ENCODE data around the gene SNX13.

The SNX13 gene

GRCh38 chr7:17930546-17930945 lies 9.7 kb downstream of the SNX13 start:
- no peaks in the 10 kb centered on the region for H3K36me3 ChIP-seq (ENCODE audit: control insufficient read depth in 4 of 4, insufficient read depth in 4 of 4, low read length in 3 of 4)
- H3K4me3 ChIP-seq (ENCODE audit: control insufficient read depth in 1 of 7, extremely low read depth in 1 of 7, insufficient read depth in 4 of 7, low read depth in 2 of 7, low read length in 6 of 7), result no peak overlapping the region
- no peak for DNase-seq
- CTCF ChIA-PET, result no interaction called here
- no peak overlapping the region for H3K27ac ChIP-seq (ENCODE audit: insufficient read depth in 1 of 2, low read depth in 1 of 2, low read length in 2 of 2, poor library complexity in 1 of 2, severe bottlenecking in 2 of 2)
- no peaks in the 10 kb centered on the region for H3K9me3 ChIP-seq (ENCODE audit: control extremely low read depth in 1 of 5, control insufficient read depth in 4 of 5, insufficient read depth in 2 of 5, low read depth in 1 of 5, low read length in 4 of 5)
- 100% methylated on average over 1 of the region's 2 CpGs for WGBS (ENCODE audit: insufficient coverage)
- H3K27me3 ChIP-seq (replicated peaks in 2 of 5; ENCODE audit: control insufficient read depth in 4 of 5, insufficient read depth in 5 of 5, low read length in 4 of 5), result peaks cover 0 to 2% (median 0%) of the 10 kb centered on the region in 5 experiments
- POLR2A ChIA-PET, result no interaction called here
- peaks cover 5 to 16% (median 11%) of the 10 kb centered on the region in 4 experiments for H3K4me1 ChIP-seq (ENCODE audit: control extremely low read depth in 1 of 4, control insufficient read depth in 4 of 4, insufficient read depth in 4 of 4, low read length in 3 of 4)

GRCh38 chr7:17929647-17930395 lies 10.5 kb downstream of the SNX13 start:
- peaks cover 5 to 12% (median 9%) of the 10 kb centered on the region in 4 experiments for H3K4me1 ChIP-seq (ENCODE audit: control extremely low read depth in 1 of 4, control insufficient read depth in 4 of 4, insufficient read depth in 4 of 4, low read length in 3 of 4)
- no peak overlapping the region for H3K4me3 ChIP-seq (ENCODE audit: control insufficient read depth in 1 of 7, extremely low read depth in 1 of 7, insufficient read depth in 4 of 7, low read depth in 2 of 7, low read length in 6 of 7)
- peaks cover 0 to 2% (median 0%) of the 10 kb centered on the region in 4 experiments for H3K36me3 ChIP-seq (ENCODE audit: control insufficient read depth in 4 of 4, insufficient read depth in 4 of 4, low read length in 3 of 4)
- H3K9me3 ChIP-seq (ENCODE audit: control extremely low read depth in 1 of 5, control insufficient read depth in 4 of 5, insufficient read depth in 2 of 5, low read depth in 1 of 5, low read length in 4 of 5), result no peaks in the 10 kb centered on the region
- CTCF ChIA-PET, result no interaction called here
- DNase-seq, result no peak
- H3K27ac ChIP-seq (ENCODE audit: insufficient read depth in 1 of 2, low read depth in 1 of 2, low read length in 2 of 2, poor library complexity in 1 of 2, severe bottlenecking in 2 of 2), result no peak overlapping the region
- no CpG with 5 or more reads among the region's 5 CpGs for WGBS (ENCODE audit: insufficient coverage)
- POLR2A ChIA-PET, result no interaction called here
- no peaks in the 10 kb centered on the region for H3K27me3 ChIP-seq (replicated peaks in 2 of 5; ENCODE audit: control insufficient read depth in 4 of 5, insufficient read depth in 5 of 5, low read length in 4 of 5)

GRCh38 chr7:17928055-17928454 lies 12.2 kb downstream of the SNX13 start:
- ChIA-PET CTCF (no interaction called here), POLR2A (no interaction called here)
- no CpG with 5 or more reads among the region's 1 CpG for WGBS (ENCODE audit: insufficient coverage)
- Histone ChIP-seq H3K27me3 (replicated peaks in 2 of 5; ENCODE audit: control insufficient read depth in 4 of 5, insufficient read depth in 5 of 5, low read length in 4 of 5) (no peaks in the 10 kb centered on the region), H3K4me1 (ENCODE audit: control extremely low read depth in 1 of 4, control insufficient read depth in 4 of 4, insufficient read depth in 4 of 4, low read length in 3 of 4) (no peaks in the 10 kb centered on the region), H3K36me3 (ENCODE audit: control insufficient read depth in 4 of 4, insufficient read depth in 4 of 4, low read length in 3 of 4) (peaks cover 0 to 2% (median 0%) of the 10 kb centered on the region in 4 experiments), H3K4me3 (ENCODE audit: control insufficient read depth in 1 of 7, extremely low read depth in 1 of 7, insufficient read depth in 4 of 7, low read depth in 2 of 7, low read length in 6 of 7) (no peak overlapping the region), H3K9me3 (ENCODE audit: control extremely low read depth in 1 of 5, control insufficient read depth in 4 of 5, insufficient read depth in 2 of 5, low read depth in 1 of 5, low read length in 4 of 5) (no peaks in the 10 kb centered on the region), H3K27ac (ENCODE audit: insufficient read depth in 1 of 2, low read depth in 1 of 2, low read length in 2 of 2, poor library complexity in 1 of 2, severe bottlenecking in 2 of 2) (no peak overlapping the region)
- no peak for DNase-seq

GRCh38 chr7:17921857-17922416 lies 18.4 kb downstream of the SNX13 start:
- no peaks in the 10 kb centered on the region for H3K27me3 ChIP-seq (replicated peaks in 2 of 5; ENCODE audit: control insufficient read depth in 4 of 5, insufficient read depth in 5 of 5, low read length in 4 of 5)
- no peak overlapping the region for H3K4me3 ChIP-seq (ENCODE audit: control insufficient read depth in 1 of 7, extremely low read depth in 1 of 7, insufficient read depth in 4 of 7, low read depth in 2 of 7, low read length in 6 of 7)
- 100% methylated on average over 1 of the region's 1 CpG for WGBS (ENCODE audit: insufficient coverage)
- peaks cover 0 to 5% (median 1%) of the 10 kb centered on the region in 4 experiments for H3K4me1 ChIP-seq (ENCODE audit: control extremely low read depth in 1 of 4, control insufficient read depth in 4 of 4, insufficient read depth in 4 of 4, low read length in 3 of 4)
- H3K36me3 ChIP-seq (ENCODE audit: control insufficient read depth in 4 of 4, insufficient read depth in 4 of 4, low read length in 3 of 4), result peaks cover 0 to 2% (median 0%) of the 10 kb centered on the region in 4 experiments
- POLR2A ChIA-PET, result no interaction called here
- DNase-seq, result no peak
- CTCF ChIA-PET, result no interaction called here
- H3K27ac ChIP-seq (ENCODE audit: insufficient read depth in 1 of 2, low read depth in 1 of 2, low read length in 2 of 2, poor library complexity in 1 of 2, severe bottlenecking in 2 of 2), result no peak overlapping the region
- peaks cover 2 to 11% (median 3%) of the 10 kb centered on the region in 5 experiments for H3K9me3 ChIP-seq (ENCODE audit: control extremely low read depth in 1 of 5, control insufficient read depth in 4 of 5, insufficient read depth in 2 of 5, low read depth in 1 of 5, low read length in 4 of 5)

- 86% methylated on average over 3 of the region's 3 CpGs for WGBS (ENCODE audit: insufficient coverage)
- Histone ChIP-seq H3K9me3 (ENCODE audit: control extremely low read depth in 1 of 5, control insufficient read depth in 4 of 5, insufficient read depth in 2 of 5, low read depth in 1 of 5, low read length in 4 of 5) (peaks cover 4 to 17% (median 5%) of the 10 kb centered on the region in 5 experiments), H3K27ac (ENCODE audit: insufficient read depth in 1 of 2, low read depth in 1 of 2, low read length in 2 of 2, poor library complexity in 1 of 2, severe bottlenecking in 2 of 2) (no peak overlapping the region), H3K4me3 (ENCODE audit: control insufficient read depth in 1 of 7, extremely low read depth in 1 of 7, insufficient read depth in 4 of 7, low read depth in 2 of 7, low read length in 6 of 7) (no peak overlapping the region), H3K4me1 (ENCODE audit: control extremely low read depth in 1 of 4, control insufficient read depth in 4 of 4, insufficient read depth in 4 of 4, low read length in 3 of 4) (peaks cover 0 to 5% (median 1%) of the 10 kb centered on the region in 4 experiments), H3K27me3 (replicated peaks in 2 of 5; ENCODE audit: control insufficient read depth in 4 of 5, insufficient read depth in 5 of 5, low read length in 4 of 5) (no peaks in the 10 kb centered on the region), H3K36me3 (ENCODE audit: control insufficient read depth in 4 of 4, insufficient read depth in 4 of 4, low read length in 3 of 4) (no peaks in the 10 kb centered on the region)
- ChIA-PET POLR2A (no interaction called here), CTCF (no interaction called here)
- DNase-seq, result no peak
These were observed 22.5 kb downstream of the SNX13 start for GRCh38 chr7:17917842-17918241.

- Histone ChIP-seq H3K9me3 (ENCODE audit: control extremely low read depth in 1 of 5, control insufficient read depth in 4 of 5, insufficient read depth in 2 of 5, low read depth in 1 of 5, low read length in 4 of 5) (peaks cover 4 to 17% (median 5%) of the 10 kb centered on the region in 5 experiments), H3K4me1 (ENCODE audit: control extremely low read depth in 1 of 4, control insufficient read depth in 4 of 4, insufficient read depth in 4 of 4, low read length in 3 of 4) (peaks cover 0 to 5% (median 1%) of the 10 kb centered on the region in 4 experiments), H3K27me3 (replicated peaks in 2 of 5; ENCODE audit: control insufficient read depth in 4 of 5, insufficient read depth in 5 of 5, low read length in 4 of 5) (no peaks in the 10 kb centered on the region), H3K27ac (ENCODE audit: insufficient read depth in 1 of 2, low read depth in 1 of 2, low read length in 2 of 2, poor library complexity in 1 of 2, severe bottlenecking in 2 of 2) (no peak overlapping the region), H3K36me3 (ENCODE audit: control insufficient read depth in 4 of 4, insufficient read depth in 4 of 4, low read length in 3 of 4) (peaks cover 0 to 2% (median 0%) of the 10 kb centered on the region in 4 experiments), H3K4me3 (ENCODE audit: control insufficient read depth in 1 of 7, extremely low read depth in 1 of 7, insufficient read depth in 4 of 7, low read depth in 2 of 7, low read length in 6 of 7) (no peak overlapping the region)
- POLR2A ChIA-PET, result no interaction called here
- no peak for DNase-seq
- CTCF ChIA-PET, result no interaction called here
These were observed 23.5 kb downstream of the SNX13 start for GRCh38 chr7:17916786-17917185.

- H3K27me3 ChIP-seq (replicated peaks in 2 of 5; ENCODE audit: control insufficient read depth in 4 of 5, insufficient read depth in 5 of 5, low read length in 4 of 5), result no peaks in the 10 kb centered on the region
- ChIA-PET CTCF (no interaction called here), POLR2A (no interaction called here)
- DNase-seq, result no peak
- H3K36me3 ChIP-seq (ENCODE audit: control insufficient read depth in 4 of 4, insufficient read depth in 4 of 4, low read length in 3 of 4), result peaks cover 0 to 2% (median under 1%) of the 10 kb centered on the region in 4 experiments
- H3K27ac ChIP-seq (ENCODE audit: insufficient read depth in 1 of 2, low read depth in 1 of 2, low read length in 2 of 2, poor library complexity in 1 of 2, severe bottlenecking in 2 of 2), result no peak overlapping the region
- H3K4me1 ChIP-seq (ENCODE audit: control extremely low read depth in 1 of 4, control insufficient read depth in 4 of 4, insufficient read depth in 4 of 4, low read length in 3 of 4), result no peaks in the 10 kb centered on the region
- H3K9me3 ChIP-seq (ENCODE audit: control extremely low read depth in 1 of 5, control insufficient read depth in 4 of 5, insufficient read depth in 2 of 5, low read depth in 1 of 5, low read length in 4 of 5), result peaks cover 4 to 17% (median 6%) of the 10 kb centered on the region in 5 experiments
- H3K4me3 ChIP-seq (ENCODE audit: control insufficient read depth in 1 of 7, extremely low read depth in 1 of 7, insufficient read depth in 4 of 7, low read depth in 2 of 7, low read length in 6 of 7), result no peak overlapping the region
- 100% methylated on average over 1 of the region's 2 CpGs for WGBS (ENCODE audit: insufficient coverage)
These were observed 24.5 kb downstream of the SNX13 start for GRCh38 chr7:17915796-17916195.

Measured in common myeloid progenitor, CD34-positive (primary cell).